PFSK-1 (cell line): Measurements from ENCODE around the gene CYP2F1.

Experiments
- FOXP2 ChIP-seq: optimal IDR thresholded peaks from 2 replicates; pipeline ENCODE3; 2011; ENCODE audit warnings: borderline replicate concordance, control low read depth, inconsistent platforms; ENCODE audit not compliant: insufficient read depth; ENCODE audit errors: extremely low read length, extremely low read depth
- POLR2AphosphoS5 ChIP-seq: IDR thresholded peaks from 2 replicates; pipeline ENCODE4 v1.6.1; 2012; ENCODE audit warnings: low read depth, mild to moderate bottlenecking, control low read depth, low read length, moderate library complexity
- REST ChIP-seq, 2 experiments: IDR thresholded peaks; 2 replicates each; pipeline versions ENCODE4 v1.6.1 to v1.8.0; 2011 to 2012; ENCODE audit warnings: low read depth in 2 of 2, low read length in 2 of 2, control low read depth in 1 of 2, inconsistent platforms in 1 of 2, mild to moderate bottlenecking in 1 of 2, moderate library complexity in 1 of 2; ENCODE audit not compliant: insufficient read depth in 1 of 2
- SIN3A ChIP-seq: IDR thresholded peaks from 2 replicates; pipeline ENCODE4 v1.6.1; 2012; ENCODE audit warnings: mild to moderate bottlenecking, low read length, moderate library complexity, borderline replicate concordance; ENCODE audit not compliant: insufficient read depth
- TAF1 ChIP-seq: IDR thresholded peaks from 2 replicates; pipeline ENCODE4 v1.6.1; 2012; ENCODE audit warnings: low read length, control low read depth, borderline replicate concordance; ENCODE audit not compliant: insufficient read depth

CYP2F1 gene

GRCh38 chr19:41174297-41174928, 60.2 kb downstream of the CYP2F1 start:
- TF ChIP-seq SIN3A, result no peak
- TF ChIP-seq FOXP2, result no peak
- no peak for TF ChIP-seq TAF1
- no peak for TF ChIP-seq REST (IDR thresholded peaks at IDR 0.05; ENCODE audit: insufficient read depth in 1 of 2, low read depth in 2 of 2, low read length in 2 of 2)
- TF ChIP-seq POLR2AphosphoS5, result no peak

GRCh38 chr19:41175801-41176777, 61.9 kb downstream of the CYP2F1 start:
- TF ChIP-seq POLR2AphosphoS5 (no peak), TAF1 (no peak), FOXP2 (no peak), REST (IDR thresholded peaks at IDR 0.05; ENCODE audit: insufficient read depth in 1 of 2, low read depth in 2 of 2, low read length in 2 of 2) (no peak), SIN3A (no peak)
